NCI-H2107 (cell line): ENCODE measurements around the gene DIPK1A.

Experiments used
- DNase-seq: peaks from one replicate; lab custom pipeline; 2025; lab: John Stamatoyannopoulos, UW

Gene DIPK1A

GRCh38 chr1:92877792-92878191 lies 83.5 kb downstream of the DIPK1A start:
- peak; percentile 19 for DNase-seq

- no peak for DNase-seq
Measured at GRCh38 chr1:92877081-92877711, 84.1 kb downstream of the DIPK1A start.

GRCh38 chr1:92876351-92876750 lies 84.9 kb downstream of the DIPK1A start:
- DNase-seq, result no peak

GRCh38 chr1:92874987-92875386 lies 86.3 kb downstream of the DIPK1A start:
- no peak for DNase-seq

GRCh38 chr1:92872719-92873118 lies 88.5 kb downstream of the DIPK1A start:
- no peak for DNase-seq

- no peak for DNase-seq
Measured at GRCh38 chr1:92870591-92870990, 90.7 kb downstream of the DIPK1A start.

GRCh38 chr1:92864131-92864530 lies 97.1 kb downstream of the DIPK1A start:
- no peak for DNase-seq

GRCh38 chr1:92862605-92863004 lies 98.7 kb downstream of the DIPK1A start:
- DNase-seq, result no peak

- DNase-seq, result no peak
Measured at GRCh38 chr1:92859400-92860039, 101.7 kb downstream of the DIPK1A start.

GRCh38 chr1:92858564-92859399 lies 102.5 kb downstream of the DIPK1A start:
- DNase-seq, result peak; percentile 71

GRCh38 chr1:92857817-92858216 lies 103.4 kb downstream of the DIPK1A start:
- DNase-seq, result no peak

- DNase-seq, result no peak
Measured at GRCh38 chr1:92855236-92855635, 106.0 kb downstream of the DIPK1A start.

GRCh38 chr1:92854101-92854785 lies 107.0 kb downstream of the DIPK1A start:
- DNase-seq, result no peak

GRCh38 chr1:92853299-92853698 lies 108.0 kb downstream of the DIPK1A start:
- no peak for DNase-seq

- no peak for DNase-seq
Measured at GRCh38 chr1:92851729-92852128, 109.5 kb downstream of the DIPK1A start.

- no peak for DNase-seq
Measured at GRCh38 chr1:92850019-92850418, 111.2 kb downstream of the DIPK1A start.

- no peak for DNase-seq
Measured at GRCh38 chr1:92848201-92848600, 113.1 kb downstream of the DIPK1A start.

GRCh38 chr1:92845908-92846307 lies 115.4 kb downstream of the DIPK1A start:
- DNase-seq, result no peak

GRCh38 chr1:92844439-92844838 lies 116.8 kb downstream of the DIPK1A start:
- DNase-seq, result no peak

GRCh38 chr1:92843429-92844352 lies 117.6 kb downstream of the DIPK1A start:
- DNase-seq, result no peak

- no peak for DNase-seq
Measured at GRCh38 chr1:92843046-92843423, 118.2 kb downstream of the DIPK1A start.
